Measurements from ENCODE around the gene KHDRBS2. TPM values are rescaled to one million over a fixed set of nuclear protein-coding genes. Genes with fewer than 3 reads are reported as not detected.

Gene KHDRBS2
- total and polyA plus RNA-seq, 2 of the 13 experiments (the other 11 are each of a cell fraction or from before 2014, with no cell fraction given) = not detected

DNA sequence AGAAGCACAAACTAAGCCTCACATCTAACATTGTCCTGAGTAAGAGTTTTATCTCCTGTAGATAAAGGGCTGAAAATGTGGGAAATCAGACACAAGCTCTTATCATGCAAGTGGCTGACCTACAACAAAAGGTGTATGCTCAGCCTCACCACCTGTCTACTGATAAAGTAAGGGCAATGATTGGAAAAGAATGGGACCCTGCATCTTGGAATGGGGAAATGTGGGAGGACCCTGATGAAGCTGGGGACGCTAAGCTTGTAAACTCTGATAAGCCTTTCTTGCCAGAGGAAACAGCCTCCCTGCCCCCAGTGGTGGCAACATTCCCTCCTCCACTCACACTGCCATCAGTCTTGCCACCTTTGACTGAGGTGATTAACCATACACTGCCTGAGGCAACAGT is 166.6 kb downstream of the KHDRBS2 start:
- no TSS peak for BruUV-seq (replicated peaks)
- in situ Hi-C loops (cut with HindIII; ENCODE audit: extremely low pct_ligation_motif_present, low pct_unique_long_range_greater_than_20kb) = no loop called here

More for the DNA sequence above, 166.6 kb downstream of the KHDRBS2 start:
- no peak for ATAC-seq
- CTCF ChIA-PET (ENCODE audit: low intra/inter-chr PET ratio, low total read pairs) = no interaction called here
- peaks cover 35% of the 10 kb centered on the region for H3K9me3 ChIP-seq (ENCODE audit: low read length)
- no peaks in the 10 kb centered on the region for H4K20me1 ChIP-seq (ENCODE audit: insufficient read depth, low read length)
- POLR2A ChIA-PET = no interaction called here
- H3K79me2 ChIP-seq (ENCODE audit: insufficient read depth, low read length) = no peaks in the 10 kb centered on the region
- FAIRE-seq = no peak
- no peak overlapping the region for H3K27ac ChIP-seq (ENCODE audit: extremely low read length, insufficient read depth, low read length)
- no peaks in the 10 kb centered on the region for H3K36me3 ChIP-seq (replicated peaks in 1 of 2; ENCODE audit: control insufficient read depth in 1 of 2, insufficient read depth in 2 of 2, low read length in 2 of 2)
- H3K4me1 ChIP-seq (ENCODE audit: insufficient read depth, low read length) = no peaks in the 10 kb centered on the region
- no peak overlapping the region for H3K9ac ChIP-seq (ENCODE audit: insufficient read depth, low read depth, low read length)
- no peak overlapping the region for H3K4me3 ChIP-seq (replicated peaks in 1 of 3; ENCODE audit: insufficient read depth in 1 of 3, low read depth in 2 of 3, low read length in 3 of 3)
- 13% methylated on average over 1 of the region's 1 CpG for WGBS (ENCODE audit: low lambda C conversion rate)
- H2AFZ ChIP-seq (ENCODE audit: low read length) = no peak overlapping the region
- TF ChIP-seq ZNF432 (CRISPR knock-in tag; IDR thresholded peaks at IDR 0.05; ENCODE audit: borderline replicate concordance) (no peak), ZNF75D (CRISPR knock-in tag; IDR thresholded peaks at IDR 0.05; ENCODE audit: borderline replicate concordance) (no peak), ZNF761 (CRISPR knock-in tag; conservative IDR thresholded peaks at IDR 0.05) (no peak), ZNF724P (CRISPR knock-in tag; IDR thresholded peaks at IDR 0.05; ENCODE audit: borderline replicate concordance) (no peak), CSRNP2 (CRISPR knock-in tag; conservative IDR thresholded peaks at IDR 0.05; ENCODE audit: low read depth) (no peak), GLI4 (CRISPR knock-in tag; IDR thresholded peaks at IDR 0.05; ENCODE audit: borderline replicate concordance) (no peak), HDAC1 (CRISPR knock-in tag; IDR thresholded peaks at IDR 0.05) (no peak), PLRG1 (conservative IDR thresholded peaks at IDR 0.05) (no peak), ZNF720 (CRISPR knock-in tag; IDR thresholded peaks at IDR 0.05) (no peak), HOMEZ (CRISPR knock-in tag; IDR thresholded peaks at IDR 0.05; ENCODE audit: low read depth) (no peak), ZFX (CRISPR knock-in tag; IDR thresholded peaks at IDR 0.05; ENCODE audit: low read depth) (no peak), CSRNP1 (CRISPR knock-in tag; IDR thresholded peaks at IDR 0.05) (no peak), ZMYM3 (CRISPR knock-in tag; IDR thresholded peaks at IDR 0.05) (no peak), MBD4 (IDR thresholded peaks at IDR 0.05; ENCODE audit: borderline replicate concordance, low read length) (no peak), ASH2L (IDR thresholded peaks at IDR 0.05; ENCODE audit: insufficient read length, low read depth, low read length) (no peak)
- TF ChIP-seq, protein P1, sequence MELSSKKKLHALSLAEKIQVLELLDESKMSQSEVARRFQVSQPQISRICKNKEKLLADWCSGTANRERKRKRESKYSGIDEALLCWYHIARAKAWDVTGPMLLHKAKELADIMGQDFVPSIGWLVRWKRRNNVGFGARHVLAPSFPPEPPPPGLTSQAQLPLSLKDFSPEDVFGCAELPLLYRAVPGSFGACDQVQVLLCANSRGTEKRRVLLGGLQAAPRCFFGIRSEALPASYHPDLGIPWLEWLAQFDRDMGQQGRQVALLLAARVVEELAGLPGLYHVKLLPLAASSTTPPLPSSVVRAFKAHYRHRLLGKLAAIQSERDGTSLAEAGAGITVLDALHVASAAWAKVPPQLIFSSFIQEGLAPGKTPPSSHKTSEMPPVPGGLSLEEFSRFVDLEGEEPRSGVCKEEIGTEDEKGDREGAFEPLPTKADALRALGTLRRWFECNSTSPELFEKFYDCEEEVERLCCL (CRISPR knock-in tag; IDR thresholded peaks at IDR 0.05; ENCODE audit: borderline replicate concordance) = no peak
- no peak overlapping the region for H3K4me2 ChIP-seq (ENCODE audit: low read depth, low read length)
- no peak for DNase-seq (ENCODE audit: low spot score)
- no peaks in the 10 kb centered on the region for H3K27me3 ChIP-seq (ENCODE audit: control insufficient read depth in 1 of 2, insufficient read depth in 2 of 2, low read length in 2 of 2)
- intact Hi-C loops (cut with micrococcal nuclease; ENCODE audit: unreplicated experiment) = no loop called here

Data from HepG2 (cell line).